Forelimb muscle (tissue), 1 donor: ENCODE results near the gene CBR4. TPM values are rescaled to one million over a fixed set of nuclear protein-coding genes. Genes with fewer than 3 reads are reported as not detected.
"Not testable (repeated sequence)": the region's sequence is repeated elsewhere in the genome, so short reads cannot be mapped to it uniquely, and the experiment has no call there.

Experiments used
- DNase-seq: peaks from one replicate; pipeline ENCODE4 v3.0.0-alpha.2; 2013; ENCODE audit warnings: low read depth
- polyA plus RNA-seq: library from polyadenylated mRNA; unstranded; fragments of 120-200 nt; gene quantifications from one replicate; pipeline ENCODE4 v1.2.1, GENCODE V29; 2013; ENCODE audit not compliant: insufficient read length

CBR4 gene
- polyA plus RNA-seq, 1 donor: 18.7 TPM

DNA sequence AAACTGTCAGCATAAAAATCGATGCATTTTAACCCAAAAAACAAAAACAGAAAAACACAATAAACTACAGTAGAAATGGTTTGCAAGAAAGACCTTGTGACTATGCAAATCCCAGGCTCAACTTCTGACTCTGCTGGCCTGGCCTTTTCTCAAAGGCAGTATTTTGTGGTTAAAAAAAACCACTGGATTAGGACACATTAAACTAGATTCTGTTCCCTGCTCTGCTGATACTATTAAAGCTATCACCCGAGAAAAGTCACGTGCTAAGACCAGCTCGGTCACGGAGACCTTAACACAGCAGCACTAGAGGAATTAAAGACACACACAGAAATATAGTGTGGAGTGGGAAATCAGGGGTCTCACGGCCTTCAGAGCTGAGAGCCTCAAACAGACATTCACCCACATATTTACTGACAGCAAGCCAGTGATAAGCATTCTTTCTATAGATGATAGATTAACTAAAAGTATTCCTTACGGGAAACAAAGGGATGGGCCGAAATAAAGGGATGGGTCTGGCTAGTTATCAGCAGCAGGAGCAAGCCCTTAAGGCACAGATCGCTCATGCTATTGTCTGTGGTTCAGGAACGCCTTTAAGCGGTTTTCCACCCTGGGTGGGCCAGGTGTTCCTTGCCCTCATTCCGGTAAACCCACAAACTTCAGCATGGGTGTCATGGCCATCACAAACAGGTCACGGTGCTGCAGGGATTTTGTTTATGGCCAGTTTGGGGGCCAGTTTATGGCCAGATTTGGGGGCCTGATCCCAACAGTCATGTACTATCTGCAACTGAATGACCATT is 16.1 kb downstream of the CBR4 start:
- no peak for DNase-seq

DNA sequence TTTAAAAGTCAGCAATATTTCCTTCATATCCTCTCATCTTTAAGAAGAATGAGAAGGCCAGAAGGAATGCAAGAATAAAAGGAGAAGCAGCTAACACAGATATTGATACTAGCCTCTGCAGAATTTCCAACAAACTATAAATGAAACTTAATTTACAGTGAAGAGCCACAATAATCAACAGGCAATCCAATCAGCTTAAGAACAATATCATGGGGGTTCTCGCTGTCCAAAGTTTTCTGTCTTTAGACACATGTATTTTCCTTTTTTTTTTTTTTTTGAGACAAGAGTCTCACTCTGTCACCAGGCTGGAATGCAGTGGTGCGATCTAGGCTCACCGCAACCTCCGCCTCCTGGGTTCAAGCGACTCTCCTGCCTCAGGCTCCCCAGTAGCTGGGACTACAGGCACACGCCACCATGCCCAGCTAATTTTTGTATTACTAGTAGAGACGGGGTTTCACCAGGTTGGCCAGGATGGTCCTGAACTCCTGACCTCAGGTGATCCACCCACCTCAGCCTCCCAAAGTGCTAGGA is 17.0 kb downstream of the CBR4 start:
- DNase-seq: not testable (repeated sequence)

DNA sequence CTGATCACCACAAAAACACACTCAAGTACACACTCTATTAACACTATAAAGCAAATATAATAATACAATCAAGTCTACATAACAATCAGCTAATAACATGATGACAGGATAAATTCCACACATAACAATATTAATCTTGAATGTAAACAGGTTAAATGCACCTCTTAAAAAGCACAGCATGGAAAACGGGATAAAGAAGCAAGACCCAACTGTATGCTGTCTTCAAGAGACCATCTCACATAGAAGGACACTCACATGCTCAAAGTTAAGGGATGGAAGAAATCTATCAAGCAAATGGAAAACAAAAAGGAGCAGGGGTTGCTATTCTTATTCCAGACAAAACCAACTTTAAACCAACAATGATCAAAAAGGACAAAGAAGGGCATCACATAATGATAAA is 28.1 kb downstream of the CBR4 start:
- DNase-seq: no peak

GRCh38 chr4:168981460-168981859 is 28.6 kb downstream of the CBR4 start:
- DNase-seq: no peak

DNA sequence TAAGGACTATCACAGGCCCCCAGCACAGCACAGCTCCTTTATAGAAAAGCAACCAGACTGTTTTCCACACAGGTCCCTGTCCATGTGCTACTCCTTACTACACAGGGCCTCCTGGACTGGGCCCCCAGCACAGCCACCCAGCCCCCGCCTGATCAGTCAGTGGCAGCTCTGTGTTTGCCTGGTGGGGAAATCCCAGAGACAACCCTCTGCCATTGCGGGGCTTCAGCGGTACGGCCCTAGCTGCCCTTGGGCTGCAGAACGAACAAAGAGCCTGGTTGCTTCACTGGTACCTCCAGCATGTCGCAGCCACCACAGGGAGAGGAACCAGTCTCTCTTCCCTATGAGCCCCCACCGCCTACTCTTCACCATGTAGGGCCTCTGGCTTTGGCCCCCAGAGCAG is 30.7 kb downstream of the CBR4 start:
- DNase-seq: no peak

DNA sequence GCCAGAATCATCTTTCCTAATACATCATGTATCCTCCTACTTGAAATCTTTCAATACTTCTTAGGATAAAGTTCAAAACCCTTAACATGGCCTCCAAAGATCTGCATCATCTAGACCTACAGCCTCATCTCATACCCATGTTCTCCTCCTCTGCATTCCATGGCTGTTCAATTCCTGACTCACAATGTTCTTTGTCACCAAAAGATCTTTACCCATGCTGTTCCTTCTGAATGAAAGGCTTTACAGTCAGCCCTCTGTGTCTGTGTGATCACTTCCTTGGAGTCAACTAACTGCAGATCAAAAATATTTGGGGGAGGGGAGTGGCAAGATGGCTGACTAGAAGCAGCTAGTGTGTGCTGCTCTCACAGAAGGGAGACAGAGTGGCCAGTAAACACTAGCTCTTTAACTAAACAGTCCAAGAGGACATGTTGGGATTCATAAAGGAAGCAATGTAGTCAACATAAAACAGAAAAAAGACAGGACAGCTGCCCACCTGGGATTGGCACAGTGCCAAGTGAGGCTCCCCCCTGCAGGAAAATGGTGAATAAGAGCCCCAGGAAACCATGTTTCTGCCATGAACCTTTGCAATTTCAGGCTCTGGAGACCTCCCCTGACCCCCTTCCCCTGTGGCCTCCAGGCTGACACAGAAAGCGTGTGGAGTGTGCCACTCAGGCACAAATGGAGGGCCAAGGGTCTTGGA is 31.9 kb downstream of the CBR4 start:
- DNase-seq: no peak

DNA sequence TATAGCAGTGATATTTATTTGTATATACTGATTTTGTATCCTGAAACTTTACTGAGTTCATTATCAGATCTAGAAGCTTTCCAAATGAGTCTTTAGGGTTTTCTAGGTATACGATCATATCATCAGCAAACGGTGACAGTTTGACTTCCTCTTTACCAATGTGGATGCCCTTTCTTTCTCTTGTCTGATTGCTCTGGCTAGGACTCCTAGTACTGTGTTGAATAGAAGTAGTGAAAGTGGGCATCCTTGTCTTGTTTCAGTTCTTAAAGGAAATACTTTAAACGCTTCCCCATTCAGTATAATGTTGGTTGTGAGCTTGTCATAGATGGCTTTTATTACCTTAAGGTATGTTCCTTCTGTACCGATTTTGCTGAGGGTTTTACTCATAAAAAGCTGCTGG is 37.5 kb downstream of the CBR4 start:
- DNase-seq: no peak

GRCh38 chr4:168960716-168961115 is 49.3 kb downstream of the CBR4 start:
- DNase-seq: no peak

- DNase-seq: no peak
These were observed 54.4 kb downstream of the CBR4 start for GRCh38 chr4:168955674-168956073.

DNA sequence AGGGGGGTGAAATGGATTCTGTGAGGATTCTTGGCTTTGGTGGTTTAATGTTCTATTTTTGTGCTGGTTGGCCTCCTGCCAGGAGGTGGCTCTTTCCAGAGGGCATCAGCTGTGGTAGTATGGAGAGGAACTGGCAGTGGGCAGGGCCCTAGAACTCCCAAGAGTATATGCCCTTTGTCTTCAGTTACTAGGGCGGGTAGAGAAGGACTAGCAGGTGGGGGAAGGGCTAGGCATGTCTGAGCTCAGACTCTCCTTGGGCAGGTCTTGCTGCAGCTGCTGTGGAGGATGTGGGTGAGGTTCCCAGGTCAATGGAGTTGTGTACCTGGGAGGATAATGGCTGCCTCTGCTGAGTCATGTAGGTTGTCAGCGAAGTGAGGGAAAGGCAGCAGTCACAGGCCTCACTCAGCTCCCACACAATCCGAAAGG is 57.2 kb downstream of the CBR4 start:
- not testable (repeated sequence) for DNase-seq

- no peak for DNase-seq
These were observed 64.8 kb downstream of the CBR4 start for GRCh38 chr4:168945291-168945690.

GRCh38 chr4:168942985-168943384 is 67.1 kb downstream of the CBR4 start:
- no peak for DNase-seq
